Coronary artery (tissue), 2 donors: ENCODE data around the gene SESN1.

ENCODE experiments used
- DNase-seq: peaks from one replicate; pipeline ENCODE4 v3.0.0-alpha.2; 2017; ENCODE audit warnings: low spot score
- H3K27ac ChIP-seq, 2 donors: fragments of 200-600 bp; sonication (generic); one replicate each; pipeline ENCODE4 v1.5.1; 2016 to 2019
- H3K4me3 ChIP-seq: fragments of 200-600 bp; sonication (generic); 2 replicates; pipeline ENCODE4 v1.5.1; 2016; ENCODE audit warnings: mild to moderate bottlenecking, moderate library complexity
- CTCF ChIP-seq: fragments of 200-600 bp; sonication (generic); IDR thresholded peaks from one replicate; pipeline ENCODE4 v1.5.1; 2019; ENCODE audit warnings: antibody characterized with exemption

Gene SESN1

GRCh38 chr6:109021870-109022269 lies 72.8 kb downstream of the SESN1 start:
- no peak overlapping the region for H3K27ac ChIP-seq
- DNase-seq = no peak
- no peak overlapping the region for H3K4me3 ChIP-seq
- TF ChIP-seq CTCF = no peak

GRCh38 chr6:109019911-109020310 lies 74.7 kb downstream of the SESN1 start:
- H3K4me3 ChIP-seq = no peak overlapping the region
- H3K27ac ChIP-seq = no peak overlapping the region
- no peak for DNase-seq
- TF ChIP-seq CTCF = no peak

- peak overlapping the region in 1 of 2 donors; percentile 60 for H3K27ac ChIP-seq
- no peak for TF ChIP-seq CTCF
- no peak overlapping the region for H3K4me3 ChIP-seq
- no peak for DNase-seq
Observed at GRCh38 chr6:109015176-109015575, 79.5 kb downstream of the SESN1 start.

- Histone ChIP-seq H3K27ac (peak overlapping the region in 1 of 2 donors; percentile 60), H3K4me3 (no peak overlapping the region)
- no peak for DNase-seq
- TF ChIP-seq CTCF = no peak
Observed at GRCh38 chr6:109014606-109015005, 80.0 kb downstream of the SESN1 start.

- no peak for DNase-seq
- no peak overlapping the region for H3K4me3 ChIP-seq
- TF ChIP-seq CTCF = no peak
- peak overlapping the region in 1 of 2 donors; percentile 80 for H3K27ac ChIP-seq
Observed at GRCh38 chr6:109013656-109014305, 80.9 kb downstream of the SESN1 start.

- TF ChIP-seq CTCF = no peak
- no peak for DNase-seq
- Histone ChIP-seq H3K27ac (peak overlapping the region; percentile 89 to 99), H3K4me3 (peak overlapping the region; percentile 99)
Observed at GRCh38 chr6:109010705-109011102, 83.9 kb downstream of the SESN1 start.

- peak overlapping the region; percentile 89 to 99 for H3K27ac ChIP-seq
- no peak for DNase-seq
- no peak for TF ChIP-seq CTCF
- H3K4me3 ChIP-seq = peak overlapping the region; percentile 99
Observed at GRCh38 chr6:109009962-109010704, 84.5 kb downstream of the SESN1 start.
